Retina (tissue), 1 donor: ENCODE results near the gene CTNNBL1.

Source experiments
- DNase-seq: peaks from one replicate; pipeline ENCODE4 v3.0.0-alpha.2; 2016

The CTNNBL1 gene

DNA sequence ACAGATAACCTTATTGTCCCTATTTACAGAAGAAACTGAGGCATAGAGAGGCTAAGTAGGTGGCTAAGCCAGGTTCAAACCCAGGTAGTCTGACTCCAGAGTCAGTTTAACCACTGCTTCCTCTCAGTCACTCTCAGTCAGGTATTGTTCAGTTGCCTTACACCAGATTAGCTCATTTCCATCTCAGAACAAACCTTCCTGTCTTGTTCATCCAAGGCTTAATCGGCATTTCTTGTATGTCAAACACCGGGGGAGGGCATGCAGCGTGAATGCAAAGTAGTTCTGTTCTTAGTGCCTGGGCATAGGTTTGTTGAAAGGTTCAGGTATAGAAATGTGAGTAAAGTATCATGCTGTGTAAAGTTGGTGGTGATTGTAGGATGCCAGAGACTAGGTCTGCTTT lies 51.7 kb downstream of the CTNNBL1 start:
- no peak for DNase-seq

GRCh38 chr20:37748015-37748414 lies 54.2 kb downstream of the CTNNBL1 start:
- no peak for DNase-seq

- no peak for DNase-seq
Observed at GRCh38 chr20:37749218-37749617, 55.4 kb downstream of the CTNNBL1 start.

- DNase-seq, result peak; percentile 27
Observed at GRCh38 chr20:37749620-37750403, 56.0 kb downstream of the CTNNBL1 start.

DNA sequence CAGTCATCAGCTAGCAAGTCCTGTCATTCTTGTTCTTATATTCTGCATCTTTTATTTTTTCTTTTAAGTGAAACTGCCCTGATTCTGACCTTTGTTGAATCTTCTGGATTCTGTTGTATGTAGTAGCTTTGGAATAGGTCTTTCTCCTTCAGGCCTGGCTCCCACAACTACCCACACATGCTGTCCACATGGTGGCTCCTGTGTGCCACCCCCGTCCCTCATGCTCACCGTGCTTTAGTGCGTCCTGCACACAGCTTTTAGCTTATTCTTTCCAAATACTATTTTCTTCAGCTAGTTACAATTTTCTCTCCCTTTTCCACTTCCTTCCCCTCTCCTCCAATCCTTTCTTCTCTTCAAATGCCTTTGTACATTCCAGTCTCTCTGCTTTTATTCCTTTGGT lies 61.8 kb downstream of the CTNNBL1 start:
- no peak for DNase-seq

- DNase-seq, result no peak
Observed at GRCh38 chr20:37756234-37756633, 62.4 kb downstream of the CTNNBL1 start.

DNA sequence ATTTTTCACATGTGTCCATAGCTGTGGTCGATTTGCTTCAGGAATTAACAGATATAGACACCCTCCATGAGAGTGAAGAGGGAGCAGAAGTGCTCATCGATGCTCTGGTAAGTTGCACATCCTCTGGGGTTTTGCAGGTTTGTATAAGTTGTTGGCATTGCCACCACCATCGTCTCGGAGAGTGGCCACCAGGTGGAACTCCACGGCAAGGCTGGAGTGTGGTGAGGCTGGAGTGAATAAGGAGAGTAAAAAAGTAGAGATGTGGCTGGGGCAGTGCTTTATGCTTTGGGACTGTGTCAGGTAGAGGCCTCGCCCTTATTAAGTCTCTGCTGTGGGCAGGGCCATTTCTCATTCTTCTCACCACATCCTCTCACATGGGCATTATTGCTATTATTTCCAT lies 63.7 kb downstream of the CTNNBL1 start:
- DNase-seq, result no peak

- DNase-seq, result peak; percentile 43
Observed at GRCh38 chr20:37758332-37758731, 64.5 kb downstream of the CTNNBL1 start.

DNA sequence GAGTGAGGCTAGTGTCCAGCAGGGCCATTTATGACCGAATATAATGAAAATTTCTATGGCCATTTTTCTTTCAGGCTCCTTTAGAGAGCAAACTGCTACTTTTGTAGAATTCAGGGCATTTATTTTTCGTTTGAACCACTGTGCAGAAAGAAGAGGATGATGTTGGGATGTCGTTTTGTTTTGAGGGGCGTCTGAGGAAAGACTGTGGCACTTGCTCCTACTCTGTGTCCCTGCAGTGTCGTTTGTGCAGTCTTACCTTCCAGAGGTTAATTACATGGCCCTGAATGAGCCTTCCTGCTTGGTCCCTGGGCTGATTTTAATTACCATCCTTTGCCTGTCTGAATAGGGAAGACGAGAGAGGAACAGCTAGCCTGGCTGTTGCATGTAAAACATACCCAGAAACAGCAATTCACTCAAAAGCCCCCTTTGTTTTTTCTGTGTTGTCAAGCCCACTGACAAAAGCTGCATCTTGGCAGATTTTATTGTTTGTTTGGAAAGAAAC lies 65.3 kb downstream of the CTNNBL1 start:
- DNase-seq, result no peak

DNA sequence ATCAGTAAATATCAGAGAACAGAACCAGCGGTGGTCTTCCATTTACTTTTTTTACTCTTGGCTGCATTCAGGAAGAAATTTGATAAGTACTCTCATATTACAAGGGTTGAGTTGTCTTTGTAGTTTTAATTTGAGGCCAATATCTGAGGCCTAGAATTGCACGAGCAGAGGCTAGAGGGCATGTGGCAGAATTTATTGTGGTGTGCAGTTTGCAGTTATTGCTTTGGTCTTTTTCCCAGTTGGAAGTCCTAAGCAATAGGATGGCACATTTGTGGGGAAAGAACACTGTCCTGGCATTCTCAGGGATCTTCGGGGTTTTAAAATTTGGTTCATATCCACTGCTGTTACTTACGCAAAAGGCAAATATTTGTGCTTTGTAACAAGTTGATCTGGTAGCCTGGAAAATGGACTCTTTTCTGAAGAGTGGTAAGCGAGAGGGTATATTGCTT lies 66.0 kb downstream of the CTNNBL1 start:
- DNase-seq, result no peak

DNA sequence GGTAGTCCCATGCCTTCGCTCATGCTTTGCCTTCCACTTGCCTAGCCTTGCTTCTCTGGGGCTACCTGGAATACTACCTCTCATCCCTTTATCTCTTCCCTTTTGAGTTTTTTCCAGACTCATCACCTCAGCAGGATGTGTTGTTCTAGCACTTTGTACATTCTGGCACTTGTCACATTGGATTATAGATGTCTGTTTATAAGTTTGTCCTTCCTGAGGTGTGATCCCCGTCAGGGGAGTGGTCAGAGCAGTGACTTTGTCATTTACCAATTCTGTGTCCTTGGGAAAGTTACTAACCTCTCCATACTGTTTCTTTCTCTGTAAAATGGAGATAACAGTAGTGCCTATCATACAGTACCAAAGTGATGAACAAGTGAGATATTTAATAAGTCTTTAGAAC lies 66.5 kb downstream of the CTNNBL1 start:
- DNase-seq, result no peak

GRCh38 chr20:37762716-37763485 lies 69.1 kb downstream of the CTNNBL1 start:
- no peak for DNase-seq

DNA sequence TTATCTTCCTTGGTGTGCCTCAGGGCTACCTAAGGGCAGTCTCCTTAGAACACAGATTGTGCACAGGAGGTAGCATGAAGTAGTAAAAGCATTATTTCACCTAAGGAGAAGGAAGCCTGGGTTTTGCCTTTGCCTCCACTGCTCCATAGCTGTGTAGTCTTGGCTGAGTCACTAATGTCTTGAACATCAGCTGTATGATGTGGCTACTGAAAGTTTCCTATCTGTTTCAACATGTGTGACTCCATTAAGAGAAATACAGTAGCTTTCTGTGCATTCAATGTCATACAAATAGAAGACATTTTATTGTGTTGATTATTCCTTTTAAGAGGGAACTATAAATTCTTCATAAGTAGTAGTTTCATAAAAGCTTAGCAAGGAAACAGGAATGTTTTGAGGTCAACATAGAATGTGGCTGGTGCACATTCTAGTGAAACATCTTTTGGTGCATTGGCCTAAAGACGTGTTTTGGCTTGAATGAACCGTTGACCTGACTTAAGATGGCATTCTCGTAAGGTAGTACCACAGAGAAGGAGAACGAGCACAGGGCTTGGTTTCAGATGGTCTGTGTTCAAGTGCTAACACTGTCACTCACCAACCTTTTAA lies 70.6 kb downstream of the CTNNBL1 start:
- no peak for DNase-seq

DNA sequence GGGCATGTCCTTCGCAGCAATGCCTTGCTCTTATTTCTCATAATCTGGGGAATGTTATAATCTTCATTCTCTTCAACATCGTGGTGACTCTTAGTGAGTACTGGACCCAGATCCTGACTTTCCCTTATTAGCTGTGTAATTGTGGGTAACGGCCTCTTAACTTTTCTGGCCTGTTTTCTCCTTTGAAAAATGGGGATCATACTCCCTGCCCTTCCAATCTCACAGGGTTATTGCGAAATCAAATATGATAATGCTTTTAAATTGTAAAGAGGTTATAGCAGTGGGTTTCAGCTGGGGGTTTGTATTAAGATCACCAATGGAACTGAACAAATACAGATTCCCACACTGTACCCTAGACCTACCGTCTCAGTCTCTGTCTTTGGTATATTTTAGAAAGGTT lies 77.1 kb downstream of the CTNNBL1 start:
- DNase-seq, result no peak

DNA sequence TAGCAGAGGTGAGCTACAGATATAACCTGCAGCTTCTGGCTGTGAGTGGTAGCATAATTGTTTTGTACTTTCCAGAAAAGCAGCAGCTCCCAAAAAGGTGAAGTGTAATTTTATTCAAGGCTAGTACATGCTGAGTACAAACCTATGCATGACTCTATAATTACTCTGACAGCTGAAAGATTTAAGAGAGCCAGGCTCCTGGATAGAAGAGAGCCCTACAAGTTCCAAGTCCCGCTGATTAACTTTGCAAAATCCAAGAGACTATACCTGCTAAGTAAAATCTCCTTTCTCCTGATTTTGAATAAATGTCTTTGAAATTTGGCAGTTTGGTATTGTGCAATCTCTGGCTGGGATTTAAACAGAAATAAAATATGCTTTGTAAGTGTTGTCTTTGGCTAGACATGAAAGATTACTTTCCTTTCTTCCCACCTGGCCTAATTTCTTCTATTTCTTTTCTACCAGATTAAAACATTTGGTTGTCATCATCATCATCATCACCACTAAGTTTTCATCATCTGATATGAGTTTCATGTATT lies 79.5 kb downstream of the CTNNBL1 start:
- no peak for DNase-seq

- no peak for DNase-seq
Observed at GRCh38 chr20:37774156-37774555, 80.3 kb downstream of the CTNNBL1 start.

- no peak for DNase-seq
Observed at GRCh38 chr20:37775200-37775599, 81.4 kb downstream of the CTNNBL1 start.

DNA sequence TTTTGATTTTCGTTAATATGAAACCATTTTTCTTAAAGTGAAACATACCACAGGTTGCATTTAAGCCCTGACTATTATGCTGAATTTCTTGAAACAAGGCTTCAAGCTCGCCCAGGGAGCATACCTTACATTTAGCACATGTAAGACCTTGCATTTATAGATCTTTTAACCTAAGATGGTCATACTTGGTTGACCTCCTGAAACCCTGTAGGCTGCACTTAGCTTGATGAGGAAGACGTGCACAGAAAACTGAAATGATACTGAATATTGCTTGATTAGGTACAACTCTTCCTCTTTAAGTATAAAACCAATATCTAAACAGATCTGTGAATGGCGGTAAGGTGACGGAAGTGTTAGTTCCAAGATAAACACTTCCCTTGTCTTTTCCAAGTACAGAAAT lies 82.2 kb downstream of the CTNNBL1 start:
- no peak for DNase-seq

GRCh38 chr20:37776526-37776925 lies 82.7 kb downstream of the CTNNBL1 start:
- DNase-seq, result no peak

- peak; percentile 59 for DNase-seq
Observed at GRCh38 chr20:37777012-37777950, 83.5 kb downstream of the CTNNBL1 start.

- no peak for DNase-seq
Observed at GRCh38 chr20:37777988-37778659, 84.3 kb downstream of the CTNNBL1 start.

- DNase-seq, result no peak
Observed at GRCh38 chr20:37781626-37782025, 87.8 kb downstream of the CTNNBL1 start.
